ENCODE data around the gene SLC10A3. TPM values are rescaled to one million over a fixed set of nuclear protein-coding genes. Genes with fewer than 3 reads are reported as not detected.

SLC10A3 gene
- polyA plus RNA-seq, 1 of the 3 experiments (the other 2 are of a cell fraction), result 29.7 TPM

- no peak for TF ChIP-seq NFIC (IDR thresholded peaks at IDR 0.05; ENCODE audit: borderline replicate concordance)
- no peak for TF ChIP-seq FOSL2 (IDR thresholded peaks at IDR 0.05; ENCODE audit: borderline replicate concordance, low read depth)
- no peak for TF ChIP-seq IRF3 (IDR thresholded peaks at IDR 0.05; ENCODE audit: low read depth, low read length)
- TF ChIP-seq EZH2phosphoT487 (IDR thresholded peaks at IDR 0.05; ENCODE audit: borderline replicate concordance, low read depth), result no peak
- TF ChIP-seq TEAD4 (IDR thresholded peaks at IDR 0.05; ENCODE audit: borderline replicate concordance, insufficient read depth), result no peak
- no peak for TF ChIP-seq ZBTB33 (IDR thresholded peaks at IDR 0.05; ENCODE audit: borderline replicate concordance, low read depth)
- no peak for TF ChIP-seq MEF2A (IDR thresholded peaks at IDR 0.05; ENCODE audit: borderline replicate concordance, low read depth)
- no peak for TF ChIP-seq MAX (IDR thresholded peaks at IDR 0.05; ENCODE audit: low read depth)
- TF ChIP-seq JUND (IDR thresholded peaks at IDR 0.05), result no peak
- TF ChIP-seq CTCF (IDR thresholded peaks at IDR 0.05), result no peak
- TF ChIP-seq PBX3 (IDR thresholded peaks at IDR 0.05), result peak; percentile 62
- TF ChIP-seq POLR2AphosphoS5 (IDR thresholded peaks at IDR 0.05; ENCODE audit: low read depth, low read length), result no peak; the same call in 1 of the 2 replicates
These were observed 48.6 kb upstream of the SLC10A3 start (continued) for GRCh38 chrX:154539077-154539476.

GRCh38 chrX:154535892-154536291, 45.5 kb upstream of the SLC10A3 start:
- ChIA-PET POLR2A (no interaction called here), CTCF (interaction anchor here (0.6 to 2.5 kb wide), 9 partner anchors 9 to 988 kb away, joined by 3 to 11 read pairs (median 4); partner anchors contain the start of genes IKBKG and UBL4A)
- no peak for TF ChIP-seq SMC3 (IDR thresholded peaks at IDR 0.05; ENCODE audit: low read depth, low read length)

More at GRCh38 chrX:154535892-154536291, 45.5 kb upstream of the SLC10A3 start:
- Histone ChIP-seq H3K4me3 (ENCODE audit: low read depth in 2 of 2, low read length in 1 of 2) (no peak overlapping the region), H3K36me3 (replicated peaks in 1 of 2; ENCODE audit: control insufficient read depth in 1 of 2, insufficient read depth in 2 of 2, low read length in 1 of 2) (peaks cover 3 to 20% of the 10 kb centered on the region in 2 experiments), H3K9me3 (no peaks in the 10 kb centered on the region), H3K9ac (no peak overlapping the region), H4K20me1 (ENCODE audit: insufficient read depth) (no peaks in the 10 kb centered on the region), H3K4me2 (no peak overlapping the region), H3K27ac (ENCODE audit: low read depth in 2 of 2, low read length in 1 of 2) (no peak overlapping the region), H3K27me3 (ENCODE audit: insufficient read depth) (no peaks in the 10 kb centered on the region; the same call in 1 of the 2 replicates), H3F3A (replicated peaks; ENCODE audit: insufficient read depth) (no peaks in the 10 kb centered on the region), H3K79me2 (ENCODE audit: insufficient read depth) (peaks cover 24% of the 10 kb centered on the region; the same call in 1 of the 2 replicates), H3K4me1 (ENCODE audit: control insufficient read depth in 1 of 2, insufficient read depth in 2 of 2, low read depth in 1 of 2, low read length in 1 of 2) (peaks cover 0 to 10% of the 10 kb centered on the region in 2 experiments; a peak in 1 of 4 replicates), H2AFZ (ENCODE audit: low read depth) (no peak overlapping the region), H3K9me2 (no peaks in the 10 kb centered on the region)
- DNase-seq, result no peak
- 60% methylated on average over 1 of the region's 9 CpGs for WGBS (ENCODE audit: low lambda C conversion rate)
